NCI-H1694 (cell line): ENCODE measurements around the gene CCDC7.
A peak's percentile ranks its signal among the peaks of the same experiment; 100 is the strongest.
"Not testable (repeated sequence)": the region's sequence is repeated elsewhere in the genome, so short reads cannot be mapped to it uniquely, and the experiment has no call there.

Source experiments
- DNase-seq: peaks from one replicate; lab custom pipeline; 2025; lab: John Stamatoyannopoulos, UW

CCDC7 gene

GRCh38 chr10:32445740-32446535 is at the start of gene CCDC7:
Gene CCDC7 (plus strand): TSS chr10:32446140. CDS start chr10:32451643, 5,503 bp downstream.
- DNase-seq, result peak; percentile 74

GRCh38 chr10:32397163-32397562 is 48.8 kb upstream of the CCDC7 start:
- not testable (repeated sequence) for DNase-seq

DNA sequence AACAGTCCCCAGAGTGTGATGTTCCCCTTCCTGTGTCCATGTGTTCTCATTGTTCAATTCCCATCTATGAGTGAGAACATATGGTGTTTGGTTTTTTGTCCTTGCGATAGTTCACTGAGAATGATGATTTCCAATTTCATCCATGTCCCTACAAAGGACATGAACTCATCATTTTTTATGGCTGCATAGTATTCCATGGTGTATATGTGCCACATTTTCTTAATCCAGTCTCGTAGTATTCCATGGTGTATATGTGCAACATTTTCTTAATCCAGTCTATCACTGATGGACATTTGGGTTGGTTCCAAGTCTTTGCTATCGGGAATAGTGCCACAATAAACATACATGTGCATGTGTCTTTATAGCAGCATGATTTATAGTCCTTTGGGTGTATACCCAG is 46.2 kb upstream of the CCDC7 start:
- not testable (repeated sequence) for DNase-seq

- DNase-seq, result no peak
Observed at GRCh38 chr10:32400961-32401360, 45.0 kb upstream of the CCDC7 start.

DNA sequence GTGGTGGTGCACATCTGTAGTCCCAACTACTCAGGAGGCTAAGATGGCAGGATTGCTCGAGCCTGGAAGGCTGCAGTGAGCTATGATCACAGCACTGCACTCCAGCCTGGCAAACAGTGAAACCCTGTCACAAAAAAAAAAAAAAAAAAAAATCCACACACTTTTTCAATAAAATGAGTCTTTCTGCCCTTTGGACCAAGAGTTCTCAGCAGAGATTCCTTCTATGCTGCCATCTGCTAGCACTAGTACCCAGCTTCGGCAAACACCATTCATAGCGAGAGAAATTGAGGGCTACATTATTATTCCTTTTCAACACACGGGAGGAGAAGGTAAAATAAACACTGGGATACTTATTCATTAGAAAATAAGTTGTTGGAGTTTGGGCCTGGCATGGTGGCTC is 43.4 kb upstream of the CCDC7 start:
- no peak for DNase-seq

DNA sequence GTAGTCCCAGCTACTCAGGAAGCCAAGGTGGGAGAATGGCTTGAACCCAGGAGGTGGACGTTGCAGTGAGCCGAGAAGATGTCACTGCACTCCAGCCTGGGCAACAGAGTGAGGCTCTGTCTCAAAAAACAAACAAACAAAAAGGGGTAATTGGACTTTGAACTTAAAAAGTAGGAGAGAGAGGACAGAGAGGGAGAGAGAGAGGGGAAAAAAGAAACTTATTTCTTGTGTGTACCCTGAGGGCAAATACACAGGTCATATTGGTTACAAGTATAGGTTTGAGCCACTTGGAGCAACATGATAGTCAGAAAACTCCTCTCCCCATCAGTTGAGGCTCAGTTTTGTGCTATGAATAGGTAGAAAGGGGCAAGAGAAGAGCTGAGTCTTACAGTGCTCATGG is 42.8 kb upstream of the CCDC7 start:
- DNase-seq, result no peak

DNA sequence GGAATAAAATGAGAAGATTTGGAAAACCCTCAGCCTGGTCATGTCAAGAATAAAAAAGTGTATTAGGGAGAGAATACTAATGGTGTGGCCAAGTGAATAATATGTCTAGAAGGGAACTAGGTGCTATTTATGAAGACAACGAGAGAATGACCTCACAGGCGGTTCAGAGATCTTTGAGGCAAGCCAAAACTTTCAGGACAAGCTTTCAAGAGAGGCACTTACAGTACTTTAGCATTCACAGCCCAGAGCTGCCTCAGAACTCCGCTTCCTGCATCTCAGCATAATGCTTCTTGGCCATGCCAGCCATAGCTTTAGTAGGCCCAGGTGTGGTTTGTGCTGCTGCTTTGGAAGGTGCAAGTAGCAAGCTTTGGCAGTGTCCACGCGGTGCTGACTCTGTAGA is 37.2 kb upstream of the CCDC7 start:
- DNase-seq, result no peak

DNA sequence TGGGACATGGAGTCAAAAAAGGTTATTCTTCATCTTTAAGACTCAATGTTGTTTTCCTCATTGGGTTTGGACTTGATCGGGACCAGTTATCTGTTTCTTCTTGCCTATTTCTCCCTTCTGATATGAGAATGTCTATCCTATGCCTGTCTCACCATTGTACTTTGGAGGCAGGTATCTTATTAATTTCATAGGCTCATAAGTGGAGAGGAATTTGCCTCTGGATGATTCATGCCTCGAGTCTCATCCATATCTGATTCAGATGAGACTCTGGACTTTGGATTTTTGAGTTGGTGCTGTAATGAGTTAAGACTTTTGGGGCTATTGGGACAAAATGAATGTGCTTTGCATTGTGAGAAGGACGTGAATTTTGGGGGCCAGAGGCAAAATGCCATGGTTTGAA is 36.2 kb upstream of the CCDC7 start:
- DNase-seq, result no peak

- DNase-seq, result no peak
Observed at GRCh38 chr10:32410569-32410968, 35.4 kb upstream of the CCDC7 start.

DNA sequence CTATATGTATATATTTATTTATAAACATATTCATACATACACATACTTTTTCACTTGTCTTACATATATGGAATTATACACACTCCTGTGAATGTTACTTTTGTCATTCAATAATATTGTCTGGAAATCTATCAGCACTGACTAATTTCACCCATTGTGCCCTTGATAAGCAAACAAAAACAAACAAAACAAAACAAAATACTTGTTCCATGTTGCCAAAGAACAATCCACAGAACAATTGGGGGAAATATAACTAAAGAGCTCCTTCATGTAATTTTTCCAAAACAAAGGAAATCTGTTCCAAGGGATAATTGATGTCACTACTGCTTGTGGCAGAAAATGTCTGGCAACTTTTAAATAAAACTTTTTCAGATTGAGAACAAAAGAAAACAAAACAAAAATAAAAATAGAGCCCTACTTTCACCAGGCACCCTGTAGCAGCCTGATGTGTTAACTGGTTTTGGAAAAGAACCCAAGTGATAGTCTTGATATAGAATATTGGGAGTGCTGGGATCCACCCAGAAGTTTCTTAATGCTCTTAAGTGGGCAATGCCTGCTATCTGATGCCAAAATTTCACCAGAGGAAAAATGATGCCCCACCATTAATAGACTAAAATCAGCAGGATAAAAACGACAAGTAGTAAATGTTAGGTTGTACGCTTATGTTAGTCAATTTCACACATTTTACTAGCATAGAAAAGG is 34.0 kb upstream of the CCDC7 start:
- no peak for DNase-seq

DNA sequence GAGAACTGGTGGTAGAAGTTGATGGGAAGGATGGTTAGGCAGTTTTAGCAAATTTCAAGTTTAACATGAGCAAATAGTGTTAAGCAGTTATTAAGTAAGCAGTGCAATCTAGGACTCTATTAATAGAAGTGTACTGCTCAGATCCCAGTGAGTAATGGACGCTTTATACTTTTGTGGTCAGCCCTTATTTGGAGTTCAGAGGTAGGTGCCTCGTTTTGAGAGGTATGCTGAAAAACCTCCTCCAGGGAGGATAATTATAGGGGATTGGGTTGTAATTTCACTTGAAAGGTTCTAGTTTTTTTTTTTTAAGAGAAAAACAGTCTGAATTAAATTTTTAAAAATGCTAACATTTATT is 33.5 kb upstream of the CCDC7 start:
- DNase-seq, result no peak

DNA sequence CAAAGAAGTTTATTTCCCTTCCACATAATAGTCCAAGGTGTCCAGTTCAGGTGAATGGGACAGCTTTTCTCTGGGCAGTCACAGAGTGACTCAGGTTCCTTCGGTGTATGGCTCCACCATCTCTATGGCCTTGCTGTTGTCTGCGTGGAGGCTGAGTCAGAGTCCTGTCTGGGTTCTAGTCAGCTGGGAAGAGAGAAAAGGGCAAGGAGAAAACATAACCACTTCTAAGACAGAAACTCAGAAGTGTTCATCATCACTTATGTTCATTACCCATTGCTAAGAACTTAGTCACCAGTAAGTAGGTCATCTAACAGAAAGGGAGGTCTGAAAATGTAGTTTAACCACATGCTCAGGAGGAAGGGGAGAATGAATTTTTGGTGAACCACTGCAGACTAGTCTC is 32.4 kb upstream of the CCDC7 start:
- DNase-seq, result no peak

DNA sequence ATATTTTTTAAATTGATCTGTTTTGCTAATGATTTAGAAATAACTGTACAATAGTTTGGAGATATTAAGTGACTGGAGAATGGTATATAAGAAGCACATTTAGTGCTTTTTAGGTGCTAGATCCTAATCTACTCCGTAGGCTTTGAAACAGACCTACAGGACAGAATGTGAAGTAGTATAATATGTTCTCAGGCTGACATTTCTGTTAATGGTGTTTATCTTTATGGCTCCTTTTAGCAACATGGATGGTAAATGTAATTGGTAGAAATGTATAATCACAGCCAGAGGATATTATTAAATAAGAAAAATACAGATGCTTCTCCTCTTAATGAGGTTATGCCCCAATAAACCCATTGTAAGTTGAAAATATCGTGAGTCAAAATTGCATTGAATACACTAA is 30.6 kb upstream of the CCDC7 start:
- DNase-seq, result no peak

GRCh38 chr10:32417911-32418547 is 27.9 kb upstream of the CCDC7 start:
- DNase-seq, result no peak

- no peak for DNase-seq
Observed at GRCh38 chr10:32418572-32418971, 27.4 kb upstream of the CCDC7 start.

GRCh38 chr10:32419615-32420014 is 26.3 kb upstream of the CCDC7 start:
- DNase-seq, result no peak

GRCh38 chr10:32426186-32426585 is 19.8 kb upstream of the CCDC7 start:
- DNase-seq, result no peak

GRCh38 chr10:32433542-32433941 is 12.4 kb upstream of the CCDC7 start:
- no peak for DNase-seq

- DNase-seq, result no peak
Observed at GRCh38 chr10:32436215-32436614, 9.7 kb upstream of the CCDC7 start.

DNA sequence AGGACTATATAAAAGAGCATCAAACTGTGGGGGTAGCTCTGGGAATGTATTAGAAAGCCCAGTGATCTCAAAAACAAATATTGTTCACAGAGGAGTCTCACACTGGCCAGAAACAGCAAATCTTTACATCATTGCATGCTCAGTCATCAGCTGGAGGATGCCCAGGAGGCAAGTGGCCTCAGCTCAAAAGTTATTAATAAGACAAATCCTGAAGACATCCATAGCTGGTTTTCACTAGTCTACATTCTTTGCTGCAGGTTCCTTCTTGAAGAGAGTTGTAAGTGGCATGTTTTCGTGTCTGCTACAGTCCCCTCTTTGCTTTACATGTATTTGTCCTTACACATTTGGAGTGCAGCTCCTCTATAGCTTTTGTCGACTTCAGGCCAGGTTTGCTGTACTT is 8.6 kb upstream of the CCDC7 start:
- no peak for DNase-seq

DNA sequence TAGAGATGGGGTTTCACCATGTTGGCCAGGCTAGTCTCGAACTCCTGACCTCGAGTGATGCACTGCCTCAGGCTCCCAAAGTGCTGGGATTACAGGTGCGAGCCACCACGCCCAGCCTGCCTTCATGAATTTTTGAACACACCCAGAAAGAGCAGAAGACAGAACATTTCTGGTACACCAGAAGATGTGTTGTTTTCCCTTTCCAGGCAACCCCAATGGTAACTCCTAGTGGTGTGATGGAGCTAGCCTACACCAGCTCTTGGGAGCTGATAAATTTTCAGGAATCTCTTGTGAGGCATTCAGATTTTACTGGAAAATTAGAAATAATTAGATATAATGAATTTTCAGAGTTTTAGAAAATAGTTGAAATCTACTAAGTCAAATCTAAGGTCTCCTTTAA is 904 bp upstream of the CCDC7 start:
- DNase-seq, result no peak

DNA sequence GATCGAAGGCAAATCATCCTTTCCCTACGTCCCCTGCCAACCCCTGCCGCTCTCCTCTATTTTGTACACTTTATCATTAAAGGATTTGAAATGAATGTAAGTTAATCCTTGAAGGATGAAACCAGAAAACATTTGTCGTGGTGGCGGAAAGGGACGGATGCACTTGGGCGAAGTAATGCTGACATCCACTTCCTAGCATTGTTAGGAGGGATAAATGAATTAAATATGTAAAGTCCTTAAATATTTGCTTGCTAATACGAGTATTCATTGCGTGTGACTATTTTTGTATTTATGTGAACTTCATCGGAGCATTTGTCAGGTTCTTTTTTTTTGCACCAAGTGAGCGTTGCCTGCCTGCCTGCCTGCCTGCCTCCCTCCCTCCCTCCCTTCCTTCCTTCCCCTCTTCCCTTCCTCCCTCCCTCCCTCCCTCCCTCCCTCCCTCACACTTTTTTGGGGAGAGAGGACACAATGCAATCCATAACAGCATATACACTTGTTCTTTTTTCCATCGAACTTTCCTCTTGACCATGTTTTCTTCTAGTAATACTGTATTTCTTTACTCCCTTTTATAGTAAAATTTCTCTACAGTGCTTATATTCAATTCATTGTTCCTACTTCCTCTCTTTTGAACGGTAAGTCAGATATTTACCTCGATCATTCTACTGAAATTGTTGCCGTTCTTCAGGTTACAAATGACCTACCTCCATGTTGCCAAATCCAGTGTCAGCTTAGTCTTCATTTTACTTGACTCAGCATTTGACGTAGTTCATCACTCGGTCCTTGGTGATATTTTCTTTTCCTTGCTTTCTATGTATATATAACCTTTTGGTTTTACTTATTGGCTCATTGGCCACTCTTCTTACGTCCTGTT is 831 bp downstream of the CCDC7 start:
- DNase-seq, result no peak
